ENCODE results near the gene KIAA2012.

DNA sequence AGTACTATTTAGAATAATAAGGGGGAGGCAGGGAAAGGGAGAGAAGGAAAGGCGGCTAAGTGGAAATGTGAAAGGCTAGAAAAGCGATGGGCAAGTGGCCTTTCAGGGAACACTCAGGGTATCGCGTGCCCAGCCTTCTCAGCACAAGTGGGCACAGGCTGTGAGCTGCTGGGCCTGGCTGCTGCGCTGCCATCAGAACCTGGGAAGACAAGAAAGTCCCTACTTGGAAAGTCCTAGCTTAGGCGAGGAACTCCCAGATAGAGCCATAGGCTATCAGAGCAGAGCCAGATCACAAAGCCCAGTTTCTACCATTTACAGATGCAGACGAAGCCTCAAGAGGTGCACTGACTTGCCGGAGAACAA is 49.2 kb upstream of the KIAA2012 start:
- TF ChIP-seq, protein P1, sequence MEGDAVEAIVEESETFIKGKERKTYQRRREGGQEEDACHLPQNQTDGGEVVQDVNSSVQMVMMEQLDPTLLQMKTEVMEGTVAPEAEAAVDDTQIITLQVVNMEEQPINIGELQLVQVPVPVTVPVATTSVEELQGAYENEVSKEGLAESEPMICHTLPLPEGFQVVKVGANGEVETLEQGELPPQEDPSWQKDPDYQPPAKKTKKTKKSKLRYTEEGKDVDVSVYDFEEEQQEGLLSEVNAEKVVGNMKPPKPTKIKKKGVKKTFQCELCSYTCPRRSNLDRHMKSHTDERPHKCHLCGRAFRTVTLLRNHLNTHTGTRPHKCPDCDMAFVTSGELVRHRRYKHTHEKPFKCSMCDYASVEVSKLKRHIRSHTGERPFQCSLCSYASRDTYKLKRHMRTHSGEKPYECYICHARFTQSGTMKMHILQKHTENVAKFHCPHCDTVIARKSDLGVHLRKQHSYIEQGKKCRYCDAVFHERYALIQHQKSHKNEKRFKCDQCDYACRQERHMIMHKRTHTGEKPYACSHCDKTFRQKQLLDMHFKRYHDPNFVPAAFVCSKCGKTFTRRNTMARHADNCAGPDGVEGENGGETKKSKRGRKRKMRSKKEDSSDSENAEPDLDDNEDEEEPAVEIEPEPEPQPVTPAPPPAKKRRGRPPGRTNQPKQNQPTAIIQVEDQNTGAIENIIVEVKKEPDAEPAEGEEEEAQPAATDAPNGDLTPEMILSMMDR (IDR thresholded peaks at IDR 0.05): no peak
- no peak for TF ChIP-seq POLR2A (IDR thresholded peaks at IDR 0.05)

Measured in prostate gland (tissue), 2 donors.